IMR-90 (cell line): ENCODE results near the gene DNAH6. TPM values are rescaled to one million over a fixed set of nuclear protein-coding genes. Genes with fewer than 3 reads are reported as not detected.
A peak's percentile ranks its signal among the peaks of the same experiment; 100 is the strongest.

Experiments used
- ATAC-seq: fragments of 200-7000 bp; cut with Tn5 transposase; 2 replicates; pipeline ENCODE4 v1.9.1; 2020; ENCODE audit warnings: low read depth, mild to moderate bottlenecking, moderate library complexity
- BruUV-seq: library from RNA; stranded (reverse); fragments of 400-500 nt; replicated peaks from 2 replicates; lab custom pipeline; 2021; lab: Mats Ljungman, UMichigan
- CTCF ChIA-PET: fragments of 300-600 bp; formaldehyde crosslinking; extraction: SDS; loops from one replicate; lab custom pipeline; 2021; ENCODE audit warnings: antibody characterized with exemption; lab: Yijun Ruan, JAX
- POLR2A ChIA-PET: fragments of 300-600 bp; sonication (Branson Sonifier 250); formaldehyde crosslinking; loops from one replicate; lab custom pipeline; 2022; ENCODE audit warnings: antibody characterized with exemption; ENCODE audit not compliant: unreplicated experiment; lab: Charles Lee
- DNase-seq: peaks from one replicate; pipeline ENCODE4 v3.0.0; 2013
- H2AFZ ChIP-seq: replicated peaks from 2 replicates; pipeline ENCODE3; 2013; ENCODE audit warnings: low read length, mild to moderate bottlenecking; ENCODE audit not compliant: poor library complexity
- H2AK5ac ChIP-seq: 2 replicates; pipeline ENCODE4 v1.6.1; 2013; ENCODE audit warnings: low read depth, low read length, inconsistent platforms
- H2AK9ac ChIP-seq: replicated peaks from 2 replicates; pipeline ENCODE3; 2013; ENCODE audit warnings: mild to moderate bottlenecking, low read depth, low read length, moderate library complexity; ENCODE audit not compliant: poor library complexity
- H2BK120ac ChIP-seq: 2 replicates; pipeline ENCODE4 v1.6.1; 2013; ENCODE audit warnings: low read depth, low read length, inconsistent platforms
- H2BK15ac ChIP-seq: 3 replicates; pipeline ENCODE4 v1.6.1; 2013; ENCODE audit warnings: low read depth, low read length, inconsistent platforms
- H2BK20ac ChIP-seq: 2 replicates; pipeline ENCODE4 v1.6.1; 2013; ENCODE audit warnings: low read depth, mild to moderate bottlenecking, inconsistent platforms, low read length, moderate library complexity
- H2BK5ac ChIP-seq: 2 replicates; pipeline ENCODE4 v1.6.1; 2013; ENCODE audit warnings: mild to moderate bottlenecking, low read depth, low read length, inconsistent platforms; ENCODE audit not compliant: poor library complexity, severe bottlenecking
- H3K14ac ChIP-seq: replicated peaks from 2 replicates; pipeline ENCODE4 v1.6.1; 2013; ENCODE audit warnings: low read depth, low read length, inconsistent platforms
- H3K18ac ChIP-seq: 2 replicates; pipeline ENCODE4 v1.6.1; 2013; ENCODE audit warnings: low read depth, low read length, control low read depth
- H3K23ac ChIP-seq: 2 replicates; pipeline ENCODE4 v1.6.1; 2013; ENCODE audit warnings: low read depth, low read length, inconsistent platforms
- H3K27ac ChIP-seq: 2 replicates; pipeline ENCODE4 v1.5.1; 2013; ENCODE audit warnings: mild to moderate bottlenecking, control low read depth, low read length; ENCODE audit not compliant: insufficient read depth
- H3K27me3 ChIP-seq: 2 replicates; pipeline ENCODE4 v1.6.1; 2013; ENCODE audit warnings: low read length; ENCODE audit not compliant: control insufficient read depth, insufficient read depth
- H3K36me3 ChIP-seq: 2 replicates; pipeline ENCODE4 v1.6.1; 2013; ENCODE audit warnings: low read length, mixed read lengths; ENCODE audit not compliant: control insufficient read depth, insufficient read depth
- H3K4ac ChIP-seq: 2 replicates; pipeline ENCODE4 v1.6.1; 2013; ENCODE audit warnings: low read depth, low read length, inconsistent platforms
- H3K4me1 ChIP-seq: 2 replicates; pipeline ENCODE4 v1.6.1; 2013; ENCODE audit warnings: low read length, mixed read lengths; ENCODE audit not compliant: control insufficient read depth, insufficient read depth
- H3K4me2 ChIP-seq: 2 replicates; pipeline ENCODE4 v1.6.1; 2013; ENCODE audit warnings: low read depth, mild to moderate bottlenecking, control low read depth, low read length, moderate library complexity
- H3K4me3 ChIP-seq: 2 replicates; pipeline ENCODE4 v1.5.1; 2013; ENCODE audit warnings: low read depth, mild to moderate bottlenecking, control low read depth, low read length, moderate library complexity; ENCODE audit not compliant: insufficient read depth
- H3K56ac ChIP-seq: 2 replicates; pipeline ENCODE4 v1.6.1; 2013; ENCODE audit warnings: low read length, inconsistent platforms; ENCODE audit not compliant: insufficient read depth; ENCODE audit errors: extremely low read depth
- H3K79me1 ChIP-seq, 2 experiments: 2 replicates each; pipeline ENCODE4 v1.6.1; 2013; ENCODE audit warnings: low read length in 2 of 2, inconsistent platforms in 1 of 2, low read depth in 1 of 2
- H3K9ac ChIP-seq: 2 replicates; pipeline ENCODE4 v1.6.1; 2013; ENCODE audit warnings: low read depth, low read length, control low read depth
- H3K9me1 ChIP-seq: 2 replicates; pipeline ENCODE4 v1.6.1; 2013; ENCODE audit warnings: low read length, inconsistent platforms; ENCODE audit not compliant: insufficient read depth
- H3K9me3 ChIP-seq: 2 replicates; pipeline ENCODE4 v1.6.1; 2013; ENCODE audit warnings: low read length; ENCODE audit not compliant: control insufficient read depth, insufficient read depth
- H4K20me1 ChIP-seq: 2 replicates; pipeline ENCODE4 v1.6.1; 2013; ENCODE audit warnings: low read length, inconsistent platforms; ENCODE audit not compliant: insufficient read depth
- H4K5ac ChIP-seq: 2 replicates; pipeline ENCODE4 v1.6.1; 2013; ENCODE audit warnings: mild to moderate bottlenecking, low read depth, low read length, control low read depth
- H4K8ac ChIP-seq, 2 experiments: 2 replicates each; pipeline ENCODE4 v1.6.1; 2013; ENCODE audit warnings: low read depth in 2 of 2, low read length in 2 of 2, control low read depth in 1 of 2, inconsistent platforms in 1 of 2
- H4K91ac ChIP-seq: 2 replicates; pipeline ENCODE4 v1.6.1; 2013; ENCODE audit warnings: low read depth, low read length, inconsistent platforms; ENCODE audit not compliant: insufficient read depth
- BHLHE40 ChIP-seq: fragments of 150-350 bp; IDR thresholded peaks from 2 replicates; pipeline ENCODE4 v1.6.1; 2016; ENCODE audit warnings: mild to moderate bottlenecking, low read depth, low read length
- CHD1 ChIP-seq: IDR thresholded peaks from 2 replicates; pipeline ENCODE4 v1.6.1; 2012; ENCODE audit warnings: low read depth, low read length, improper control_type of control experiment
- ELK1 ChIP-seq: fragments of 150-350 bp; IDR thresholded peaks from 2 replicates; pipeline ENCODE4 v1.6.1; 2016; ENCODE audit warnings: low read depth, mild to moderate bottlenecking, low read length, moderate library complexity, borderline replicate concordance
- MAZ ChIP-seq: IDR thresholded peaks from 2 replicates; pipeline ENCODE4 v1.6.1; 2012; ENCODE audit warnings: low read depth, mild to moderate bottlenecking, low read length, improper control_type of control experiment, moderate library complexity, borderline replicate concordance
- NFE2L2 ChIP-seq: fragments of 150-350 bp; IDR thresholded peaks from 2 replicates; pipeline ENCODE4 v1.6.1; 2016; ENCODE audit warnings: low read depth, mild to moderate bottlenecking, low read length
- POLR2A ChIP-seq: IDR thresholded peaks from 2 replicates; pipeline ENCODE4 v1.6.1; 2012; ENCODE audit warnings: mild to moderate bottlenecking, low read depth, low read length
- RAD21 ChIP-seq: IDR thresholded peaks from 2 replicates; pipeline ENCODE4 v1.6.1; 2012; ENCODE audit warnings: low read length, improper control_type of control experiment
- RCOR1 ChIP-seq: IDR thresholded peaks from 2 replicates; pipeline ENCODE4 v1.6.1; 2012; ENCODE audit warnings: mild to moderate bottlenecking, low read length, improper control_type of control experiment; ENCODE audit not compliant: insufficient replicate concordance
- SMC3 ChIP-seq: fragments of 150-350 bp; IDR thresholded peaks from 2 replicates; pipeline ENCODE4 v1.6.1; 2016; ENCODE audit warnings: low read depth, mild to moderate bottlenecking, antibody characterized with exemption, low read length, moderate library complexity
- USF2 ChIP-seq: fragments of 150-350 bp; IDR thresholded peaks from 2 replicates; pipeline ENCODE4 v1.6.1; 2017; ENCODE audit warnings: mild to moderate bottlenecking, antibody characterized with exemption, low read length, low read depth
- WGBS, 2 experiments: methylation state at CpG; one replicate each; pipeline versions ENCODE4 v1.1.5 to v1.1.7; 2013; ENCODE audit warnings: missing lambda C conversion rate in 2 of 2; ENCODE audit not compliant: insufficient read length in 1 of 2; ENCODE audit errors: extremely low coverage in 2 of 2; 5-methylcytosine and 5-hydroxymethylcytosine counted together
- dilution Hi-C: fragments of 300-500 bp; cut with HindIII; formaldehyde crosslinking; loops from one replicate; pipeline ENCODE4 v1.14.3; 2018; ENCODE audit warnings: low sequenced_read_pairs; ENCODE audit not compliant: unreplicated experiment
- in situ Hi-C: fragments of 300-500 bp; cut with MboI; formaldehyde crosslinking; loops from 3 replicates; pipeline ENCODE4 v1.14.3; 2019; ENCODE audit warnings: low sequenced_read_pairs, inconsistent platforms, mixed read lengths
- intact Hi-C: fragments of 100-400 bp; cut with micrococcal nuclease; formaldehyde crosslinking; loops from 2 replicates; pipeline ENCODE4 v1.10.0; 2022
- polyA plus RNA-seq, 3 experiments: library from polyadenylated mRNA; depleted of rRNA; stranded (reverse); fragments of >200 nt; gene quantifications; 2 replicates each; pipeline ENCODE4 v1.2.3, GENCODE V29; 2012; ENCODE audit warnings: low replicate concordance in 1 of 3
- total RNA-seq: library from RNA; depleted of rRNA; stranded (reverse); fragments of >200 nt; gene quantifications from 2 replicates; pipeline ENCODE4 v1.2.3, GENCODE V29; 2012
- TF ChIP-seq, protein P1 (sequence below): conservative IDR thresholded peaks from 2 replicates; pipeline ENCODE4 v1.5.1; 2012; ENCODE audit warnings: mild to moderate bottlenecking, low read depth, low read length, improper control_type of control experiment

Gene DNAH6
- total and polyA plus RNA-seq, 2 of the 4 experiments (the other 2 are of a cell fraction) = under 0.01 to 0.07 TPM

GRCh38 chr2:84866122-84866521 lies 349.8 kb downstream of the DNAH6 start:
- Histone ChIP-seq H3K9me3 (no peaks in the 10 kb centered on the region), H4K20me1 (no peaks in the 10 kb centered on the region; the same call in 1 of the 2 replicates), H4K8ac (no peak overlapping the region; a peak in 1 of 4 replicates), H3K36me3 (peaks cover 6% of the 10 kb centered on the region), H4K5ac (no peak overlapping the region), H2AK9ac (no peak overlapping the region), H2AFZ (no peak overlapping the region), H2BK20ac (no peak overlapping the region), H3K79me1 (peaks cover 28 to 34% of the 10 kb centered on the region in 2 experiments; a peak in 3 of 4 replicates), H3K14ac (no peak overlapping the region), H3K4me1 (peaks cover 2% of the 10 kb centered on the region; the same call in 1 of the 2 replicates), H2AK5ac (peak overlapping the region; percentile 4; the same call in 1 of the 2 replicates), H3K4ac (no peak overlapping the region), H3K27ac (no peak overlapping the region), H2BK15ac (no peak overlapping the region), H3K27me3 (no peaks in the 10 kb centered on the region), H3K4me3 (no peak overlapping the region), H3K18ac (no peak overlapping the region), H3K9me1 (peaks cover 5% of the 10 kb centered on the region; the same call in 1 of the 2 replicates), H3K9ac (no peak overlapping the region), H4K91ac (no peak overlapping the region), H2BK5ac (no peak overlapping the region), H3K56ac (no peak overlapping the region), H3K4me2 (no peak overlapping the region; the same call in 1 of the 2 replicates), H2BK120ac (no peak overlapping the region), H3K23ac (no peak overlapping the region)
- in situ Hi-C loops (loop anchor here (25.0 kb wide), 1 partner anchor 829 kb away; no protein-coding TSS in a partner anchor), dilution Hi-C loops (no loop called here), intact Hi-C loops (loop anchor here (5.0 kb wide), 1 partner anchor 369 kb away; no protein-coding TSS in a partner anchor)
- WGBS, 2 experiments = no CpG with 5 or more reads among the region's 3 CpGs
- BruUV-seq = no TSS peak
- DNase-seq (peak; percentile 38), ATAC-seq (peak; percentile 49)
- no peak for TF ChIP-seq ELK1
- TF ChIP-seq RAD21 = no peak
- no peak for TF ChIP-seq BHLHE40
- TF ChIP-seq RCOR1 = no peak
- TF ChIP-seq, protein P1, sequence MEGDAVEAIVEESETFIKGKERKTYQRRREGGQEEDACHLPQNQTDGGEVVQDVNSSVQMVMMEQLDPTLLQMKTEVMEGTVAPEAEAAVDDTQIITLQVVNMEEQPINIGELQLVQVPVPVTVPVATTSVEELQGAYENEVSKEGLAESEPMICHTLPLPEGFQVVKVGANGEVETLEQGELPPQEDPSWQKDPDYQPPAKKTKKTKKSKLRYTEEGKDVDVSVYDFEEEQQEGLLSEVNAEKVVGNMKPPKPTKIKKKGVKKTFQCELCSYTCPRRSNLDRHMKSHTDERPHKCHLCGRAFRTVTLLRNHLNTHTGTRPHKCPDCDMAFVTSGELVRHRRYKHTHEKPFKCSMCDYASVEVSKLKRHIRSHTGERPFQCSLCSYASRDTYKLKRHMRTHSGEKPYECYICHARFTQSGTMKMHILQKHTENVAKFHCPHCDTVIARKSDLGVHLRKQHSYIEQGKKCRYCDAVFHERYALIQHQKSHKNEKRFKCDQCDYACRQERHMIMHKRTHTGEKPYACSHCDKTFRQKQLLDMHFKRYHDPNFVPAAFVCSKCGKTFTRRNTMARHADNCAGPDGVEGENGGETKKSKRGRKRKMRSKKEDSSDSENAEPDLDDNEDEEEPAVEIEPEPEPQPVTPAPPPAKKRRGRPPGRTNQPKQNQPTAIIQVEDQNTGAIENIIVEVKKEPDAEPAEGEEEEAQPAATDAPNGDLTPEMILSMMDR = no peak
- TF ChIP-seq SMC3 = no peak
- TF ChIP-seq NFE2L2 = no peak
- TF ChIP-seq USF2 = no peak
- TF ChIP-seq CHD1 = no peak
- no peak for TF ChIP-seq POLR2A
- no peak for TF ChIP-seq MAZ
- ChIA-PET CTCF (interaction anchor here (1.1 kb wide), 1 partner anchor 24 kb away, joined by 3 read pairs; no protein-coding TSS in a partner anchor), POLR2A (no interaction called here)
